A673 (cell line): Measurements from ENCODE around the gene LARP7. TPM values are rescaled to one million over a fixed set of nuclear protein-coding genes. Genes with fewer than 3 reads are reported as not detected.

Experiments used
- BruUV-seq: library from RNA; stranded (reverse); fragments of 400-500 nt; replicated peaks from 2 replicates; lab custom pipeline; 2021; lab: Mats Ljungman, UMichigan
- CTCF ChIA-PET: fragments of 300-600 bp; sonication (Branson Sonifier 250); formaldehyde crosslinking; loops from one replicate; lab custom pipeline; 2022; ENCODE audit warnings: antibody characterized with exemption; lab: Charles Lee
- POLR2A ChIA-PET: fragments of 300-600 bp; sonication (Branson Sonifier 250); formaldehyde crosslinking; loops from one replicate; lab custom pipeline; 2022; ENCODE audit warnings: antibody characterized with exemption; ENCODE audit not compliant: low non-redundant PET; lab: Charles Lee
- DNase-seq: peaks from one replicate; pipeline ENCODE4 v3.0.0-alpha.2; 2015; ENCODE audit warnings: low spot score
- H3K27ac ChIP-seq: fragments of 200-600 bp; sonication (generic); 2 replicates; pipeline ENCODE4 v1.5.1; 2016; ENCODE audit warnings: mixed run types, low read depth, mild to moderate bottlenecking, mixed read lengths, antibody characterized with exemption, low read length; ENCODE audit not compliant: poor library complexity, severe bottlenecking
- H3K27me3 ChIP-seq: fragments of 200-600 bp; sonication (generic); replicated peaks from 2 replicates; pipeline ENCODE4 v1.6.1; 2017; ENCODE audit warnings: mixed run types, low read depth, mild to moderate bottlenecking, mixed read lengths, antibody characterized with exemption, low read length; ENCODE audit not compliant: insufficient read depth, poor library complexity
- H3K36me3 ChIP-seq: fragments of 200-600 bp; sonication (generic); 2 replicates; pipeline ENCODE4 v1.6.1; 2016; ENCODE audit warnings: mixed run types, mild to moderate bottlenecking, mixed read lengths, antibody characterized with exemption, low read length; ENCODE audit not compliant: insufficient read depth, poor library complexity, severe bottlenecking
- H3K4me1 ChIP-seq: fragments of 200-600 bp; sonication (generic); 2 replicates; pipeline ENCODE4 v1.6.1; 2017; ENCODE audit warnings: mixed run types, mild to moderate bottlenecking, mixed read lengths, antibody characterized with exemption, low read length; ENCODE audit not compliant: insufficient read depth, poor library complexity, severe bottlenecking
- H3K4me3 ChIP-seq: fragments of 200-600 bp; sonication (generic); 2 replicates; pipeline ENCODE4 v1.5.1; 2016; ENCODE audit warnings: low read depth, mixed run types, mild to moderate bottlenecking, mixed read lengths, low read length; ENCODE audit not compliant: poor library complexity, severe bottlenecking
- H3K9me3 ChIP-seq: fragments of 200-600 bp; sonication (generic); 2 replicates; pipeline ENCODE4 v1.6.1; 2016; ENCODE audit warnings: mixed run types, low read depth, mild to moderate bottlenecking, mixed read lengths, antibody characterized with exemption, low read length; ENCODE audit not compliant: poor library complexity, severe bottlenecking
- EZH2 ChIP-seq: fragments of 200-600 bp; sonication (generic); IDR thresholded peaks from 2 replicates; pipeline ENCODE4 v1.6.1; 2017; ENCODE audit warnings: borderline replicate concordance, low read depth, mild to moderate bottlenecking, mixed read lengths, antibody characterized with exemption, low read length; ENCODE audit not compliant: poor library complexity, severe bottlenecking
- intact Hi-C: fragments of 100-400 bp; cut with micrococcal nuclease; formaldehyde crosslinking; loops from one replicate; pipeline ENCODE4 v1.10.0; 2022; ENCODE audit not compliant: unreplicated experiment
- microRNA-seq: library from miRNA; unstranded; fragments of <30 nt; microRNA quantifications from one replicate; pipeline ENCODE4 v1.2.0, GENCODE V29; 2021
- total RNA-seq: library from RNA; stranded (reverse); gene quantifications from 2 replicates; pipeline ENCODE4 v1.2.3, GENCODE V29; 2021
- TF ChIP-seq, protein P1 (sequence below): fragments of 300-800, 200-600 bp; sonication (generic); conservative IDR thresholded peaks from 2 replicates; pipeline ENCODE4 v1.5.1; 2017; ENCODE audit warnings: low read depth, mild to moderate bottlenecking, antibody characterized with exemption, low read length, moderate library complexity, mixed read lengths

LARP7 gene
- total RNA-seq, 1 experiment from 2014 or later, result 40.8 TPM

DNA sequence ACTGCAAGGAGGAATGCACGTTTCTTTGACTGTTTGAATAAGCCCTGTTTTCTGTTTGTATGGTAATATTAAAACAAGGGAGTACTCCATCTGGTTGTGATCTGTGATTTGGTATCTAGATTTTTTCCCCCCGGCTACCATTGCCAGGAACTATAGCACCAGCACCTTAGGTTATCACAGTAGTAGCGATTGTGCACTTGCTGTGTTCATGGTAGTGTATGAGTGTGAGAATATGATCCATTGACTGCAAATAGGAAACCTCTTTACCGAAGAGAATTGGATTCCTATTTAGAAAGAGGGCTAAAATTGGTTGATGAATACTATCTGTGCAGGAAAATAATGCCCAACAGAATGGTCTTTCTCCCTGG lies 69.9 kb downstream of the LARP7 start:
- ChIA-PET POLR2A (no interaction called here), CTCF (no interaction called here)
- DNase-seq, result no peak
- no peak overlapping the region for H3K27ac ChIP-seq
- peaks cover 26% of the 10 kb centered on the region for H3K27me3 ChIP-seq
- no peak for TF ChIP-seq EZH2
- TF ChIP-seq, protein P1, sequence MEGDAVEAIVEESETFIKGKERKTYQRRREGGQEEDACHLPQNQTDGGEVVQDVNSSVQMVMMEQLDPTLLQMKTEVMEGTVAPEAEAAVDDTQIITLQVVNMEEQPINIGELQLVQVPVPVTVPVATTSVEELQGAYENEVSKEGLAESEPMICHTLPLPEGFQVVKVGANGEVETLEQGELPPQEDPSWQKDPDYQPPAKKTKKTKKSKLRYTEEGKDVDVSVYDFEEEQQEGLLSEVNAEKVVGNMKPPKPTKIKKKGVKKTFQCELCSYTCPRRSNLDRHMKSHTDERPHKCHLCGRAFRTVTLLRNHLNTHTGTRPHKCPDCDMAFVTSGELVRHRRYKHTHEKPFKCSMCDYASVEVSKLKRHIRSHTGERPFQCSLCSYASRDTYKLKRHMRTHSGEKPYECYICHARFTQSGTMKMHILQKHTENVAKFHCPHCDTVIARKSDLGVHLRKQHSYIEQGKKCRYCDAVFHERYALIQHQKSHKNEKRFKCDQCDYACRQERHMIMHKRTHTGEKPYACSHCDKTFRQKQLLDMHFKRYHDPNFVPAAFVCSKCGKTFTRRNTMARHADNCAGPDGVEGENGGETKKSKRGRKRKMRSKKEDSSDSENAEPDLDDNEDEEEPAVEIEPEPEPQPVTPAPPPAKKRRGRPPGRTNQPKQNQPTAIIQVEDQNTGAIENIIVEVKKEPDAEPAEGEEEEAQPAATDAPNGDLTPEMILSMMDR, result no peak
- intact Hi-C loops, result no loop called here
- no peaks in the 10 kb centered on the region for H3K4me1 ChIP-seq
- H3K9me3 ChIP-seq, result no peaks in the 10 kb centered on the region
- peak overlapping the region; percentile 46 for H3K4me3 ChIP-seq
- BruUV-seq, result no TSS peak
- no peaks in the 10 kb centered on the region for H3K36me3 ChIP-seq

Small RNAs within 50 kb of the gene (microRNA-seq; reads per million reads assigned to microRNA genes)
- gene MIR302A (80.6 reads per million, percentile 61 among the genes with 10 or more reads in this experiment), gene MIR302B (64.4 reads per million, percentile 59 among the genes with 10 or more reads in this experiment), gene MIR302C (17.0 reads per million, percentile 40 among the genes with 10 or more reads in this experiment), gene MIR302D (44.2 reads per million, percentile 55 among the genes with 10 or more reads in this experiment), gene MIR367 (not detected)

Other genes starting within 250 kb of the LARP7 start
- gene NEUROG2, start 121.0 kb upstream of the LARP7 start, total RNA-seq, result not detected in 2 replicates
- 31.4 and 37.5 TPM in 2 replicates for gene ZGRF1, start 234 bp upstream of the LARP7 start, total RNA-seq